GM18519 (cell line): Measurements from ENCODE around the gene SEC16A.
A peak's percentile ranks its signal among the peaks of the same experiment; 100 is the strongest.

Source experiments
- ATAC-seq: cut with Tn5 transposase; IDR thresholded peaks from one replicate; pipeline ENCODE4 v1.9.1; 2021; ENCODE audit warnings: mild to moderate bottlenecking, moderate library complexity; ENCODE audit not compliant: unreplicated experiment, low FRiP score

Gene SEC16A

GRCh38 chr9:136443687-136444086 lies 39.2 kb downstream of the SEC16A start:
- no peak for ATAC-seq

GRCh38 chr9:136443087-136443486 lies 39.8 kb downstream of the SEC16A start:
- no peak for ATAC-seq

- no peak for ATAC-seq
Measured at GRCh38 chr9:136442265-136442664, 40.6 kb downstream of the SEC16A start.

DNA sequence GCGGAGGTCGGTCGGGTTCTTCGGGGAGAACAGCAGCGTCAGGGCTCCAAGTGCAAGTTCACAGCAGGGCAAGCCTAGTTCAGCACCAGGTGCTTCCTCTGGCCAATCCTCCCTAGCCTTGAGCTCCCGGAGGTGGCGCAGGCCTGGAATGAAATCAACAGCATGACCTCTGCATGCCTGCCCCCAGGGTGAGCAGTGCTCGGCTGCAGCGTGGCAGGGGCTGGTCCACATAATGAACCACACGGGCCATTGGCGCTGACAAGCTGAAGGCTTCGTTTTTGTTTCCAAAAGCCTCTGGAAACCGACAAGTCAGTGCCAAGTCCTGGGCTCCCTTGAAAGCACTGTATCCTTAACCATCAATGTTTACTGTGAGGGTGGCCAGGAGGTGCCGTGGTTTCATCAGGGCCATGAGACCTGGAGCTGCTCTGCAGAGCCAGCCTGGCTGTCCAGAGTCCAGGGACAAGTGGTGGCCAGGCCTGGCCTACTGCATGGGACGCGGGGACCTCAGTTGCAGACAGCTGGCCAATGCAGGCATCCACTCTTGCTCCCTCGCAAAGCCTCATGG lies 41.1 kb downstream of the SEC16A start:
- no peak for ATAC-seq

GRCh38 chr9:136441191-136441680 lies 41.6 kb downstream of the SEC16A start:
- no peak for ATAC-seq

- peak; percentile 34 for ATAC-seq
Measured at GRCh38 chr9:136439481-136440408, 43.1 kb downstream of the SEC16A start, which contains the start of gene INPP5E. Gene INPP5E (minus strand): TSS chr9:136439845. CDS start chr9:136439419, 426 bp downstream.

GRCh38 chr9:136438548-136439480 lies 44.0 kb downstream of the SEC16A start:
- peak; percentile 25 for ATAC-seq

- no peak for ATAC-seq
Measured at GRCh38 chr9:136437839-136438547, 44.8 kb downstream of the SEC16A start.

DNA sequence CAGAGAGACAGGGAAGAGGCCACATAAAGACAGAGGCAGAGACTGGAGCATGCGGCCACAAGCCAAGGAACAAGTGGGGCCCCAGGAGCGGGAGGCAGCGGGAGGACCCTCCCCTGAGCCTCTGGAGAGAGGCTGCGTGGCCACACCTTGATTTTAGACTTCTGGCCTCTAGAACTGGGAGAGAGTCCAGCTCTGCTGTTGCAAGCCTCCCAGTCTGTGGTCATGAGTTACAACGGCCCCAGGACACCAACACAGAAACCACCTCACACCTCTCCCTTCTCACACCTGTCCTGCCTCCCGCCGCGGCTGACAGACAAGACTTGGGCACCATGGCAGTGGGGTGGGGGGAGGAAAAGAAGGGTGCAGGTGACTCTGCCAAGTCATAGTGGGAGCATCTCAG lies 45.4 kb downstream of the SEC16A start:
- no peak for ATAC-seq

GRCh38 chr9:136436055-136436634 lies 46.7 kb downstream of the SEC16A start:
- no peak for ATAC-seq

GRCh38 chr9:136434580-136435169 lies 48.2 kb downstream of the SEC16A start:
- no peak for ATAC-seq

- ATAC-seq = no peak
Measured at GRCh38 chr9:136433849-136434579, 48.8 kb downstream of the SEC16A start.

DNA sequence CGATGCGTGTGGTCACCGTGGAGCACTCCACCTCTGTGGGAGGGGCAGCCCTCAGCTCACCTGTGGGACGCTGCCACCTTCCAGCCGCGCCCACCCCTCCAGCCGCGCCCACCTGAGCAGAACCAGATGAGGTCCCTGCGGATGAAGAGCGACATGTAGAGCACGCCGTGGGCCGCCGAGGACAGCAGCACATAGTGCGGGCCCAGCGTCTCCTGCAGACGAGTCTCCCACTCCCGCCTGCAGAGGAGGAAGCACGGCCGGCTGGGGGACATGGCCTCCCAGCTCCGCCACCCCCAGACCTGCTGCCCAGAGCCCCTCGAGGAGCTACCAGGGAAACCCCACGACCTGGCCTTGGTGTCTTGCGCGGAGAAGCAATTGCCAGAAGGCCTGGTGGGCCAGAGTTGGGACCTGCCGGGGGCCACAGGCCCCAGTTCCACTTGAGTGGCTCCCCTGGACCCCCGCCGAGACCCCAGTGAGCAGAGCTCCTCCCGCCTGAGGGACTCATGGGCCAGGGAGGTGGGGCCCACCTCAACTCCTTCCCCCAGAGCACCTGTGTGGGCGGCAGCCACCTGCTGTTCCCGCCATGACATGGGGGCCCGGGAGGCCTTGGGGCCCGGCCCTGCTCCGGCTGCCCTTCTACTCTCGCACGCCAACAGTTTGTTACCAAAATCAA lies 49.7 kb downstream of the SEC16A start:
- ATAC-seq = no peak

DNA sequence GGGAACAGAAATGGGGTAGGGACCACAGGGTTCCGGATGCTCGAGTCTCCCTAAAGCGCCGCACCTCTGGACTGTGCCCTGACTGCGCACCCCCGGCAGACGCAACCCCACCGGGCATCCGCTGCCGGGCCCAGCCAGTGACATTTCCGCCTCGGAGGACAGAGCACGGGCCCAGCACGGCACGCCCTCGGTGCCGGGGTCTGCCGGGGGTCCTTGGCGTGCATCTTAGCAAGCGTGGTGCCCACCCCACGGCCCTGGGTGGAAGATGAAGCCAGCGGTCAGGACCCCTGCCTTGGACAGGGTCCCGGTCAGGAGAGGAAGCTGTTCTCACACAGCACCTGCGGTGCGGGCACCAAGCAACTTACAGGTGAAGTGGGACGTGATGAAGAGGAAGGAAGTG lies 50.2 kb downstream of the SEC16A start:
- no peak for ATAC-seq

DNA sequence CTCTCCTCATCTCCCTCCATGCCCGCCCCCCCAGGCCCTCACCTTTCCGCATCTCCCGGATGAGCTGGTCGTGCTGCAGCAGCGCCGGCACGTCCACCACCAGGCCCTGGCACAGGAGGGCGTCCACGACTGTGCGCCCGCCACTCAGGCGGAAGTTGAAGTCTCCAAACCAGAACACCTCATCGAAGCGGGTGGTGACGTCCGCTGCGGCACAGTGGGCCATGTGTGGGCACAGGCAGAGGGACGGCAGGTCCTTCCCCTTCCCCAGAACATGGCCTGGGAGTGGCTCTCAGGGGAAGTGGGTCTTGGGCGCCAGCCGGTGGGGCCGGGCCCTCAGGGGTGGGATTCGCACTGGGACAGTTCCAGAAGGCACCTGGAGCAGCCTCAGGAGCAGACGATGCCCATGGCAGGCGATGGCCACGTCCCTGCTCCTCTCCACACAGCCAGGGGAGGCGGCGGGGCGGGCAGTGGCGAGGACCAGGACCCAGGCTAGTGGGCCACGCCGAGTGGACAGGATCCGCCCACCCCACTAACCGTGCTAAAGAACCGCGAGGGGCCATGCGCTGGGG lies 51.0 kb downstream of the SEC16A start:
- ATAC-seq = no peak

- no peak for ATAC-seq
Measured at GRCh38 chr9:136430588-136431234, 52.1 kb downstream of the SEC16A start.
